HCT116 (cell line): ENCODE measurements around the gene MOB3B. TPM values are rescaled to one million over a fixed set of nuclear protein-coding genes. Genes with fewer than 3 reads are reported as not detected.

ENCODE experiments used
- ATAC-seq: fragments of 200-7000 bp; cut with Tn5 transposase; 2 replicates; pipeline ENCODE4 v1.9.1; 2020; ENCODE audit warnings: mild to moderate bottlenecking, moderate library complexity
- BruUV-seq: library from RNA; stranded (reverse); fragments of 400-500 nt; replicated peaks from 2 replicates; lab custom pipeline; 2021; lab: Mats Ljungman, UMichigan
- CTCF ChIA-PET: fragments of 300-600 bp; sonication (Branson Sonifier 250); formaldehyde crosslinking; loops from one replicate; lab custom pipeline; 2021; ENCODE audit warnings: antibody characterized with exemption; lab: Charles Lee
- POLR2A ChIA-PET: fragments of 300-600, 350-600 bp; sonication (Branson Sonifier 250); formaldehyde crosslinking; loops from one replicate; lab custom pipeline; 2021; ENCODE audit warnings: antibody characterized with exemption; lab: Charles Lee
- RAD21 ChIA-PET, 2 experiments: fragments of 300-600 bp; sonication (Branson Sonifier 250); formaldehyde crosslinking; loops; one replicate each; lab custom pipeline; 2023; ENCODE audit warnings: low total read pairs in 2 of 2; ENCODE audit not compliant: uncharacterized antibody in 2 of 2, unreplicated experiment in 2 of 2, low non-redundant PET in 1 of 2; lab: Charles Lee
- DNase-seq: peaks from one replicate; pipeline ENCODE4 v3.0.0-alpha.2; 2010; ENCODE audit warnings: low read depth, low spot score
- H2AFZ ChIP-seq: fragments of 200-600 bp; shearing (Covaris generic), sonication (generic); 2 replicates; pipeline ENCODE4 v1.6.1; 2017; ENCODE audit warnings: low read depth, mixed run types, mixed read lengths, antibody characterized with exemption, low read length; ENCODE audit not compliant: poor library complexity, severe bottlenecking
- H3K27ac ChIP-seq: 2 replicates; pipeline ENCODE4 v1.5.1; 2012; ENCODE audit warnings: low read depth, low read length
- H3K27me3 ChIP-seq: fragments of 200-600 bp; sonication (generic); 2 replicates; pipeline ENCODE4 v1.6.1; 2016; ENCODE audit warnings: mixed run types, low read length, mixed read lengths; ENCODE audit not compliant: insufficient read depth
- H3K36me3 ChIP-seq, 2 experiments: fragments of 200-500 bp in 1 of 2; fragments of 200-600 bp in 1 of 2; sonication (Bioruptor generic) in 1 of 2; sonication (generic) in 1 of 2; 2 replicates each; pipeline versions ENCODE4 v1.5.1 to v1.6.1; 2014 to 2016; ENCODE audit warnings: low read length in 2 of 2, inconsistent platforms in 1 of 2, mixed read lengths in 1 of 2, mixed run types in 1 of 2; ENCODE audit not compliant: insufficient read depth in 2 of 2, control insufficient read depth in 1 of 2
- H3K4me1 ChIP-seq, 2 experiments: fragments of 200-600 bp in 1 of 2; sonication (generic) in 1 of 2; 2 replicates each; pipeline versions ENCODE4 v1.5.1 to v1.6.1; 2012 to 2017; ENCODE audit warnings: low read length in 2 of 2, inconsistent platforms in 1 of 2, mild to moderate bottlenecking in 1 of 2, mixed read lengths in 1 of 2, mixed run types in 1 of 2, moderate library complexity in 1 of 2; ENCODE audit not compliant: insufficient read depth in 2 of 2, control insufficient read depth in 1 of 2
- H3K4me2 ChIP-seq: fragments of 200-600 bp; sonication (generic); 2 replicates; pipeline ENCODE4 v1.6.1; 2017; ENCODE audit warnings: mixed run types, low read length, mixed read lengths
- H3K4me3 ChIP-seq, 2 experiments: fragments of 200-600 bp in 1 of 2; sonication (generic) in 1 of 2; replicated peaks in 1 of 2; 2 replicates each; pipeline ENCODE4 v1.5.1; 2011 to 2016; ENCODE audit warnings: low read length in 2 of 2, control low read depth in 1 of 2, low read depth in 1 of 2, mild to moderate bottlenecking in 1 of 2, mixed read lengths in 1 of 2, mixed run types in 1 of 2
- H3K79me2 ChIP-seq: fragments of 200-600 bp; sonication (generic); 2 replicates; pipeline ENCODE4 v1.6.1; 2017; ENCODE audit warnings: mild to moderate bottlenecking, mixed run types, low read length, moderate library complexity, mixed read lengths; ENCODE audit not compliant: insufficient read depth
- H3K9ac ChIP-seq: fragments of 200-600 bp; sonication (generic); 2 replicates; pipeline ENCODE4 v1.6.1; 2016; ENCODE audit warnings: low read length, mixed read lengths
- H3K9me2 ChIP-seq: fragments of 200-600 bp; sonication (generic), shearing (Covaris generic); 2 replicates; pipeline ENCODE4 v1.6.1; 2017; ENCODE audit warnings: mixed run types, mild to moderate bottlenecking, moderate library complexity; ENCODE audit not compliant: insufficient read depth
- H3K9me3 ChIP-seq, 2 experiments: fragments of 200-500 bp in 1 of 2; fragments of 200-600 bp in 1 of 2; sonication (Bioruptor generic) in 1 of 2; sonication (generic) in 1 of 2; 2 replicates each; pipeline ENCODE4 v1.6.1; 2014 to 2017; ENCODE audit warnings: low read length in 2 of 2, mixed read lengths in 2 of 2, inconsistent platforms in 1 of 2, low read depth in 1 of 2, mild to moderate bottlenecking in 1 of 2, mixed run types in 1 of 2, moderate library complexity in 1 of 2; ENCODE audit not compliant: control insufficient read depth in 1 of 2, insufficient read depth in 1 of 2
- H4K20me1 ChIP-seq: fragments of 200-600 bp; sonication (generic), shearing (Covaris generic); 2 replicates; pipeline ENCODE4 v1.6.1; 2017; ENCODE audit warnings: mixed run types, mild to moderate bottlenecking, moderate library complexity; ENCODE audit not compliant: insufficient read depth
- CEBPB ChIP-seq: IDR thresholded peaks from 2 replicates; pipeline ENCODE4 v1.6.1; 2012; ENCODE audit warnings: low read depth
- EGR1 ChIP-seq: IDR thresholded peaks from 2 replicates; pipeline ENCODE4 v1.6.1; 2012; ENCODE audit warnings: low read depth
- ELF1 ChIP-seq: IDR thresholded peaks from 2 replicates; pipeline ENCODE4 v1.6.1; 2012; ENCODE audit warnings: low read depth, borderline replicate concordance
- EZH2 ChIP-seq: fragments of 200-600 bp; sonication (generic); IDR thresholded peaks from 2 replicates; pipeline ENCODE4 v1.6.1; 2017; ENCODE audit warnings: antibody characterized with exemption, mixed run types
- FOSL1 ChIP-seq: IDR thresholded peaks from 2 replicates; pipeline ENCODE4 v1.6.1; 2012; ENCODE audit warnings: low read depth
- JUND ChIP-seq: IDR thresholded peaks from 2 replicates; pipeline ENCODE4 v1.6.1; 2012
- POLR2AphosphoS5 ChIP-seq: IDR thresholded peaks from 2 replicates; pipeline ENCODE4 v1.6.1; 2011; ENCODE audit warnings: mild to moderate bottlenecking, low read depth, low read length, moderate library complexity
- SIN3A ChIP-seq: IDR thresholded peaks from 2 replicates; pipeline ENCODE4 v1.6.1; 2012; ENCODE audit warnings: low read depth
- SP1 ChIP-seq: IDR thresholded peaks from 2 replicates; pipeline ENCODE4 v1.6.1; 2012; ENCODE audit warnings: low read depth
- SRF ChIP-seq: IDR thresholded peaks from 2 replicates; pipeline ENCODE4 v1.6.1; 2012; ENCODE audit warnings: low read depth
- TCF7L2 ChIP-seq: IDR thresholded peaks from 2 replicates; pipeline ENCODE4 v1.7.0; 2011; ENCODE audit warnings: borderline replicate concordance, inconsistent platforms; ENCODE audit not compliant: insufficient read depth, insufficient read length; ENCODE audit errors: extremely low read depth
- YY1 ChIP-seq: IDR thresholded peaks from 2 replicates; pipeline ENCODE4 v1.6.1; 2011; ENCODE audit warnings: low read length, low read depth, moderate library complexity, mild to moderate bottlenecking; ENCODE audit not compliant: insufficient replicate concordance; ENCODE audit errors: extremely low read depth
- ZNF274 ChIP-seq: fragments of 200-500 bp; sonication (Bioruptor generic); IDR thresholded peaks from 2 replicates; pipeline ENCODE4 v1.6.1; 2014; ENCODE audit warnings: mild to moderate bottlenecking, low read depth, low read length, inconsistent platforms
- intact Hi-C: fragments of 100-400 bp; cut with micrococcal nuclease; formaldehyde crosslinking; loops from 2 replicates; pipeline ENCODE4 v1.10.0; 2022
- total RNA-seq: library from RNA; stranded (reverse); gene quantifications from one replicate; pipeline ENCODE4 v1.2.1, GENCODE V29; 2021; ENCODE audit not compliant: unreplicated experiment
- TF ChIP-seq, protein P1 (sequence below): IDR thresholded peaks from 2 replicates; pipeline ENCODE4 v1.6.1; 2012
- TF ChIP-seq, protein P2 (sequence below), 3 experiments: fragments of 200-600 bp in 1 of 3; sonication (generic) in 1 of 3; IDR thresholded peaks in 2 of 3; conservative IDR thresholded peaks in 1 of 3; 2 replicates each; pipeline ENCODE4 v1.5.1; 2012 to 2017; ENCODE audit warnings: low read depth in 2 of 3, low read length in 2 of 3, antibody characterized with exemption in 1 of 3, borderline replicate concordance in 1 of 3, control low read depth in 1 of 3, mild to moderate bottlenecking in 1 of 3, mixed read lengths in 1 of 3, mixed run types in 1 of 3, moderate library complexity in 1 of 3; ENCODE audit not compliant: insufficient read depth in 1 of 3
- TF ChIP-seq, protein P3 (sequence below): IDR thresholded peaks from 2 replicates; pipeline ENCODE4 v1.6.1; 2011; ENCODE audit warnings: mild to moderate bottlenecking, low read length, moderate library complexity; ENCODE audit not compliant: insufficient replicate concordance; ENCODE audit errors: extremely low read depth

The MOB3B gene
- total RNA-seq, 1 experiment from 2014 or later, result 1.2 TPM

DNA sequence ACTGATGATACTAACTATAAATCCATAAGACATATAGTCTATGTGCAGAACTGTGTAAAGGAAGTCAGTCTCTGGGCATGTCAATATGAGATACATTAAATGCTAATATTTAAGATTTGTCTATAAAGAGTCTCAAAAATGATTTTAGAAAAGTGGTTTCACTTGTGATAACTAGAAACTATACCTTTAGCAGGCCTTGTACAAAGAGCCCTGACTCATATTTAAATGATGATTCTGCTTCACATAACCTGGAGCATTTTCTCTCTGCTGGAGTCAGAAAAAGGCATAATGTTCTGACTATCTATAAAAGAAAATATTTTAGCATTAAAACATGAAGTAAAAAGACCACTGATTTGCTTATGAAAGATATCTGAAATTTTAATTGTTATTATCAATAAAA, 28.7 kb upstream of the MOB3B start (continued):
- TF ChIP-seq TCF7L2 (no peak), JUND (no peak), FOSL1 (no peak), EGR1 (no peak), SIN3A (no peak), POLR2AphosphoS5 (no peak), CEBPB (no peak), SP1 (no peak), ZNF274 (no peak)
- TF ChIP-seq, protein P1, sequence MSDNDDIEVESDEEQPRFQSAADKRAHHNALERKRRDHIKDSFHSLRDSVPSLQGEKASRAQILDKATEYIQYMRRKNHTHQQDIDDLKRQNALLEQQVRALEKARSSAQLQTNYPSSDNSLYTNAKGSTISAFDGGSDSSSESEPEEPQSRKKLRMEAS, result no peak
- TF ChIP-seq, protein P2, sequence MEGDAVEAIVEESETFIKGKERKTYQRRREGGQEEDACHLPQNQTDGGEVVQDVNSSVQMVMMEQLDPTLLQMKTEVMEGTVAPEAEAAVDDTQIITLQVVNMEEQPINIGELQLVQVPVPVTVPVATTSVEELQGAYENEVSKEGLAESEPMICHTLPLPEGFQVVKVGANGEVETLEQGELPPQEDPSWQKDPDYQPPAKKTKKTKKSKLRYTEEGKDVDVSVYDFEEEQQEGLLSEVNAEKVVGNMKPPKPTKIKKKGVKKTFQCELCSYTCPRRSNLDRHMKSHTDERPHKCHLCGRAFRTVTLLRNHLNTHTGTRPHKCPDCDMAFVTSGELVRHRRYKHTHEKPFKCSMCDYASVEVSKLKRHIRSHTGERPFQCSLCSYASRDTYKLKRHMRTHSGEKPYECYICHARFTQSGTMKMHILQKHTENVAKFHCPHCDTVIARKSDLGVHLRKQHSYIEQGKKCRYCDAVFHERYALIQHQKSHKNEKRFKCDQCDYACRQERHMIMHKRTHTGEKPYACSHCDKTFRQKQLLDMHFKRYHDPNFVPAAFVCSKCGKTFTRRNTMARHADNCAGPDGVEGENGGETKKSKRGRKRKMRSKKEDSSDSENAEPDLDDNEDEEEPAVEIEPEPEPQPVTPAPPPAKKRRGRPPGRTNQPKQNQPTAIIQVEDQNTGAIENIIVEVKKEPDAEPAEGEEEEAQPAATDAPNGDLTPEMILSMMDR (IDR thresholded peaks at IDR 0.05 in 2 of 3, conservative IDR thresholded peaks at IDR 0.05 in 1 of 3; ENCODE audit: borderline replicate concordance in 1 of 3, insufficient read depth in 1 of 3, low read depth in 2 of 3, low read length in 2 of 3), result no peak

DNA sequence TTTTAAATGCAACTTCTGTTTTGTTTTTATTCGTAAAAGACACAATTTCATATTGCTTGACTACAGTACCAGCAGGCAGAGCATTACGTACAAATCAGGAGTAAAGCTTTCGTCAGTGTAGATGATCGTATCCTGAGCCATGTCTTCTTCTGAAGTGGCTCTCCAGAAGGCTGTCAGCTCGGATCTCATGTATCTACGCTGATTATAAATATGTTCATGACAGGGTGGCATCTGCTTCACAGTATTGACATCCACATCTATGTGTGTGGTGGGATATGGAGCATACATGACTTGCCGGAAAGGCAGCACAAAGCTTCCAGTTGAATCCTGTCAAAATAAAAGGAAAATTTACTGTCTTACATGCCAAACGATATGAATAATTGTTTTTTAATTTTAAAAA, 26.9 kb upstream of the MOB3B start:
- ATAC-seq (no peak), DNase-seq (no peak)
- no peaks in the 10 kb centered on the region; the same call in 1 of the 2 replicates for H4K20me1 ChIP-seq
- H3K9me2 ChIP-seq, result no peaks in the 10 kb centered on the region
- no peaks in the 10 kb centered on the region for H3K79me2 ChIP-seq
- TF ChIP-seq FOSL1 (no peak), EZH2 (no peak), TCF7L2 (no peak), YY1 (no peak), SRF (no peak), EGR1 (no peak), ZNF274 (no peak), ELF1 (no peak), POLR2AphosphoS5 (no peak), CEBPB (no peak)
- TF ChIP-seq, protein P1, result no peak
- TF ChIP-seq, protein P2 (IDR thresholded peaks at IDR 0.05 in 2 of 3, conservative IDR thresholded peaks at IDR 0.05 in 1 of 3; ENCODE audit: borderline replicate concordance in 1 of 3, insufficient read depth in 1 of 3, low read depth in 2 of 3, low read length in 2 of 3), result no peak
- TF ChIP-seq, protein P3, sequence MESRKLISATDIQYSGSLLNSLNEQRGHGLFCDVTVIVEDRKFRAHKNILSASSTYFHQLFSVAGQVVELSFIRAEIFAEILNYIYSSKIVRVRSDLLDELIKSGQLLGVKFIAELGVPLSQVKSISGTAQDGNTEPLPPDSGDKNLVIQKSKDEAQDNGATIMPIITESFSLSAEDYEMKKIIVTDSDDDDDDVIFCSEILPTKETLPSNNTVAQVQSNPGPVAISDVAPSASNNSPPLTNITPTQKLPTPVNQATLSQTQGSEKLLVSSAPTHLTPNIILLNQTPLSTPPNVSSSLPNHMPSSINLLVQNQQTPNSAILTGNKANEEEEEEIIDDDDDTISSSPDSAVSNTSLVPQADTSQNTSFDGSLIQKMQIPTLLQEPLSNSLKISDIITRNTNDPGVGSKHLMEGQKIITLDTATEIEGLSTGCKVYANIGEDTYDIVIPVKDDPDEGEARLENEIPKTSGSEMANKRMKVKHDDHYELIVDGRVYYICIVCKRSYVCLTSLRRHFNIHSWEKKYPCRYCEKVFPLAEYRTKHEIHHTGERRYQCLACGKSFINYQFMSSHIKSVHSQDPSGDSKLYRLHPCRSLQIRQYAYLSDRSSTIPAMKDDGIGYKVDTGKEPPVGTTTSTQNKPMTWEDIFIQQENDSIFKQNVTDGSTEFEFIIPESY, result no peak
- ChIA-PET RAD21 (no interaction called here), CTCF (no interaction called here), POLR2A (no interaction called here)
- H3K9ac ChIP-seq, result no peak overlapping the region
- no peaks in the 10 kb centered on the region for H3K4me1 ChIP-seq
- no peaks in the 10 kb centered on the region for H3K27me3 ChIP-seq
- no peak overlapping the region for H2AFZ ChIP-seq
- no TSS peak for BruUV-seq
- H3K36me3 ChIP-seq, result peaks cover 0 to 4% of the 10 kb centered on the region in 2 experiments; a peak in 1 of 4 replicates
- H3K27ac ChIP-seq, result no peak overlapping the region
- no peak overlapping the region for H3K4me2 ChIP-seq
- intact Hi-C loops, result no loop called here
- H3K4me3 ChIP-seq, result no peak overlapping the region
- H3K9me3 ChIP-seq, result no peaks in the 10 kb centered on the region
